Measurements from ENCODE around the gene SIRT3.
"Not testable (repeated sequence)": the region's sequence is repeated elsewhere in the genome, so short reads cannot be mapped to it uniquely, and the experiment has no call there.

The SIRT3 gene

GRCh38 chr11:270451-271318 lies 34.5 kb upstream of the SIRT3 start:
- DNase-seq, result no peak

- no peak for DNase-seq
Measured at GRCh38 chr11:269146-269890, 33.2 kb upstream of the SIRT3 start.

GRCh38 chr11:268716-269145 lies 32.6 kb upstream of the SIRT3 start:
- DNase-seq, result not testable (repeated sequence)

- no peak for DNase-seq
Measured at GRCh38 chr11:267491-267994, 31.4 kb upstream of the SIRT3 start.

GRCh38 chr11:266676-267439 lies 30.7 kb upstream of the SIRT3 start:
- no peak for DNase-seq

GRCh38 chr11:261624-262023 lies 25.5 kb upstream of the SIRT3 start:
- DNase-seq, result no peak

GRCh38 chr11:259413-259812 lies 23.3 kb upstream of the SIRT3 start:
- no peak for DNase-seq

- no peak for DNase-seq
Measured at GRCh38 chr11:257766-258493, 21.8 kb upstream of the SIRT3 start.

- DNase-seq, result no peak
Measured at GRCh38 chr11:256952-257737, 21.0 kb upstream of the SIRT3 start.

GRCh38 chr11:255816-256215 lies 19.7 kb upstream of the SIRT3 start:
- no peak for DNase-seq

GRCh38 chr11:255176-255575 lies 19.0 kb upstream of the SIRT3 start:
- no peak for DNase-seq

- DNase-seq, result no peak
Measured at GRCh38 chr11:253886-254270, 17.7 kb upstream of the SIRT3 start.

GRCh38 chr11:253160-253885 lies 17.2 kb upstream of the SIRT3 start:
- DNase-seq, result no peak

- no peak for DNase-seq
Measured at GRCh38 chr11:252666-253065, 16.5 kb upstream of the SIRT3 start.

GRCh38 chr11:251550-251949 lies 15.4 kb upstream of the SIRT3 start:
- DNase-seq, result no peak

- DNase-seq, result no peak
Measured at GRCh38 chr11:250740-251299, 14.7 kb upstream of the SIRT3 start.

- DNase-seq, result no peak
Measured at GRCh38 chr11:250274-250673, 14.1 kb upstream of the SIRT3 start.

- DNase-seq, result no peak
Measured at GRCh38 chr11:249062-249461, 12.9 kb upstream of the SIRT3 start.

GRCh38 chr11:244376-244775 lies 8.2 kb upstream of the SIRT3 start:
- DNase-seq, result no peak

- no peak for DNase-seq
Measured at GRCh38 chr11:241634-242033, 5.5 kb upstream of the SIRT3 start.

GRCh38 chr11:240315-240714 lies 4.2 kb upstream of the SIRT3 start:
- DNase-seq, result no peak
